ENCODE measurements around the gene HNF1A.

- TF ChIP-seq CTCF (IDR thresholded peaks at IDR 0.05) (no peak), EZH2 (IDR thresholded peaks at IDR 0.05; ENCODE audit: borderline replicate concordance, insufficient read depth, low read depth, low read length, poor library complexity, severe bottlenecking) (no peak)
Measured at GRCh38 chr12:120941846-120942405, 36.4 kb upstream of the HNF1A start.
